DOHH2 (cell line): ENCODE data around the gene MALT1.

Source experiments
- H3F3A ChIP-seq: fragments of 200-600 bp; sonication (generic), shearing (Covaris generic); 2 replicates; pipeline ENCODE4 v1.6.0; 2016; ENCODE audit warnings: antibody characterized with exemption, mild to moderate bottlenecking; ENCODE audit not compliant: control insufficient read depth, insufficient read depth
- H3K27ac ChIP-seq: fragments of 200-600 bp; sonication (generic); 2 replicates; pipeline ENCODE4 v1.5.1; 2014; ENCODE audit warnings: low read depth, mild to moderate bottlenecking, low read length, moderate library complexity
- H3K27me3 ChIP-seq: fragments of 200-600 bp; sonication (generic); 2 replicates; pipeline ENCODE4 v1.6.1; 2014; ENCODE audit warnings: mild to moderate bottlenecking, low read length, mixed read lengths; ENCODE audit not compliant: control insufficient read depth
- H3K36me3 ChIP-seq: fragments of 200-600 bp; sonication (generic); 2 replicates; pipeline ENCODE4 v1.6.1; 2014; ENCODE audit warnings: mild to moderate bottlenecking, low read length, moderate library complexity, mixed read lengths; ENCODE audit not compliant: control insufficient read depth
- H3K4me1 ChIP-seq: fragments of 200-600 bp; sonication (generic); 2 replicates; pipeline ENCODE4 v1.6.1; 2014; ENCODE audit warnings: mild to moderate bottlenecking, low read length, mixed read lengths; ENCODE audit not compliant: control insufficient read depth
- H3K4me2 ChIP-seq: fragments of 200-600 bp; sonication (generic); 2 replicates; pipeline ENCODE4 v1.6.0; 2014; ENCODE audit warnings: mild to moderate bottlenecking, low read length, moderate library complexity
- H3K4me3 ChIP-seq: fragments of 200-600 bp; sonication (generic); 2 replicates; pipeline ENCODE4 v1.5.1; 2014; ENCODE audit warnings: mild to moderate bottlenecking, low read length, mixed read lengths
- H3K79me2 ChIP-seq: fragments of 200-600 bp; sonication (generic); 2 replicates; pipeline ENCODE4 v1.6.1; 2014; ENCODE audit warnings: mild to moderate bottlenecking, low read length, mixed read lengths; ENCODE audit not compliant: control insufficient read depth
- H3K9me2 ChIP-seq: fragments of 200-600 bp; sonication (generic); replicated peaks from 2 replicates; pipeline ENCODE4 v1.6.1; 2014; ENCODE audit warnings: mild to moderate bottlenecking, low read length, mixed read lengths; ENCODE audit not compliant: control insufficient read depth
- H3K9me3 ChIP-seq: fragments of 200-600 bp; sonication (generic); 2 replicates; pipeline ENCODE4 v1.6.1; 2014; ENCODE audit warnings: antibody characterized with exemption, low read length, mixed read lengths; ENCODE audit not compliant: control insufficient read depth, insufficient read depth
- H4K20me1 ChIP-seq: fragments of 200-600 bp; sonication (generic); 2 replicates; pipeline ENCODE4 v1.6.0; 2014; ENCODE audit warnings: low read depth, mild to moderate bottlenecking, antibody characterized with exemption, low read length, moderate library complexity; ENCODE audit not compliant: control insufficient read depth, insufficient read depth
- CTCF ChIP-seq: fragments of 200-600 bp; sonication (generic); IDR thresholded peaks from one replicate; pipeline ENCODE4 v1.5.1; 2014; ENCODE audit warnings: antibody characterized with exemption, mild to moderate bottlenecking, low read depth, low read length; ENCODE audit not compliant: poor library complexity, severe bottlenecking
- EZH2phosphoT487 ChIP-seq: fragments of 200-600 bp; sonication (generic); IDR thresholded peaks from 2 replicates; pipeline ENCODE4 v1.6.1; 2017; ENCODE audit warnings: borderline replicate concordance, mild to moderate bottlenecking, antibody characterized with exemption, low read length, moderate library complexity, mixed read lengths

The MALT1 gene

GRCh38 chr18:58674159-58674558 is 2.9 kb downstream of the MALT1 start:
- no peaks in the 10 kb centered on the region for H3K9me3 ChIP-seq
- no peaks in the 10 kb centered on the region for H4K20me1 ChIP-seq
- H3K4me1 ChIP-seq = peaks cover 33% of the 10 kb centered on the region
- H3K36me3 ChIP-seq = peaks cover 8% of the 10 kb centered on the region
- no peak overlapping the region for H3K27ac ChIP-seq
- no peak for TF ChIP-seq CTCF
- TF ChIP-seq EZH2phosphoT487 = no peak
- no peaks in the 10 kb centered on the region for H3K27me3 ChIP-seq
- no peaks in the 10 kb centered on the region for H3K9me2 ChIP-seq
- H3K4me3 ChIP-seq = no peak overlapping the region
- H3F3A ChIP-seq = peaks cover 8% of the 10 kb centered on the region; the same call in 1 of the 2 replicates
- H3K79me2 ChIP-seq = peaks cover 72% of the 10 kb centered on the region
- no peak overlapping the region for H3K4me2 ChIP-seq

- H4K20me1 ChIP-seq = no peaks in the 10 kb centered on the region
- H3K4me1 ChIP-seq = peaks cover 25% of the 10 kb centered on the region
- no peak overlapping the region for H3K4me3 ChIP-seq
- peaks cover 80% of the 10 kb centered on the region for H3K79me2 ChIP-seq
- peaks cover 8% of the 10 kb centered on the region for H3K36me3 ChIP-seq
- H3K9me3 ChIP-seq = no peaks in the 10 kb centered on the region
- no peaks in the 10 kb centered on the region for H3K9me2 ChIP-seq
- H3K4me2 ChIP-seq = no peak overlapping the region
- TF ChIP-seq EZH2phosphoT487 (no peak), CTCF (no peak)
- no peak overlapping the region for H3K27ac ChIP-seq
- no peaks in the 10 kb centered on the region for H3K27me3 ChIP-seq
- H3F3A ChIP-seq = 0 out of 2 replicates have a peak, but pooled peaks cover 3% of the 10 kb centered on the region
Measured at GRCh38 chr18:58674863-58675472, 3.7 kb downstream of the MALT1 start.

GRCh38 chr18:58676270-58676669 is 5.0 kb downstream of the MALT1 start:
- Histone ChIP-seq H3K36me3 (peaks cover 12% of the 10 kb centered on the region), H3K9me2 (no peaks in the 10 kb centered on the region), H3K4me1 (peaks cover 15% of the 10 kb centered on the region), H3F3A (no peaks in the 10 kb centered on the region), H3K79me2 (peaks cover 83% of the 10 kb centered on the region), H4K20me1 (no peaks in the 10 kb centered on the region), H3K27me3 (no peaks in the 10 kb centered on the region), H3K27ac (no peak overlapping the region), H3K4me3 (no peak overlapping the region), H3K9me3 (no peaks in the 10 kb centered on the region), H3K4me2 (no peak overlapping the region)
- no peak for TF ChIP-seq CTCF
- no peak for TF ChIP-seq EZH2phosphoT487
